ENCODE results near the gene TWF2. TPM values are rescaled to one million over a fixed set of nuclear protein-coding genes. Genes with fewer than 3 reads are reported as not detected.

The TWF2 gene
- total RNA-seq, 1 experiment from 2014 or later: 103 TPM

DNA sequence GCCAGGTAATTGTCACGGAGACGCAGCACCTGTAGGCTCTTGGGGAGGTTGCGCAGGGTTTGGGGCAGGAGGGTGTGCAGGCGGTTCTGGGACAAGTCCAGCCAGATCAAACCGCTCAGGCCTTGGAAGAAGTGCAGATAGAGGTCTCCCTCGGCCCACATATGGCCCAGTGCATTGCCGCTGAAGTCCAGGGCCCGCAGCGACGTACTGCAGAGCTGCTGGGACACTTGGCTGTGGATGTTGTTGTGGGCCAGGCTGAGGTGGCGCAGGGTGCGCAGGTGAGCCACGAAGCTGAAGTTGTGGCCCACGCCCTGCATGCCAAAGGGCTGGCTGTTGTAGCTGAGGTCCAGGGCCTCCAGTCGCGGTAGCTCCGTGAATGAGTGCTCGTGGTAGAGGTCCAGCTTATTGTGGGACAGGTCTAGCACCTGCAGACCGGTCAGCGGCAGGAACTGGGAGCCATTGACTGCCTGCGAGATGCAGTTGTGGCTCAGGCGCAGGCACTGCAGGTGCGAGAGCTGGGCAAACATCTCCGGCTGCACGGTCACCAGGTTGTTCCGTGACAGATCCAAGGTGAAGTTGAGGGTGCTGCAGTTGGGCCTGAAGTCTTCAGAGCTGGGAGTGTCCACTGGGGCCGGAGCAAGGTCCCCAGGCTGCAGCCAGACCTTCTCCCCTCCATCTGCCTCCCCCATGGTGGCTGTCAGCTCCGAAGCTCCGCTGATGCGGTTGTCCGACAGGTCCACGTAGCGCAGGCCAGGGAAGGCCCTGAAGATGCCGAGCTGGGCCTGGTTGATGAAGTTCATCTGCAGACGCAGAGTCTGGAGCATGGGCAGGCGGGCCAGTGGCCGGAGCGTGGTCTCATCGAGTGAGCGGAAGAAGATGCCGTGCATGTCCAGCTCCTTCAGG is 16.4 kb downstream of the TWF2 start:
- no peak for DNase-seq (ENCODE audit: low read depth)

- DNase-seq (ENCODE audit: low read depth): no peak
Measured at GRCh38 chr3:52221563-52222318, 17.2 kb downstream of the TWF2 start.

DNA sequence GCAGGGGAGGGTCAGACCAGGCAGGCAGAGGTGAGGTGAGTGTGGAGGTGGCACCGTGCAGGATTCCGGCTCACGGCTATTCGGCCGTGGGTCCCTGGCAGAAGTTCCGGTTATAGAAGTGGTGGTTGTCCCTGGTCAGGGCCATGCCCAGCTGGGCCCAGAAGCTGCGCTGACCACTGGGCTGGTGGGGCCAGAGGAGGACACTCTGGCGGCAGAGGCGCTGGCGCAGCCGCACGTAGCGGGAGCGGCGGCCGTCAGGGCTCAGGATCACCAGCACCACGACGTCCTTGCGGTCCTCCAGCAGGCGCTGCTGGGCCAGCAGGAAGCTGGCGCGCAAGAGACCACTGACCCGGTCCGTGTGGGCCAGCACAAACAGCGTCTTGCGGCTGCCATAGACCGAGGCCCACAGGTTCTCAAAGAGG is 17.8 kb downstream of the TWF2 start:
- no peak for DNase-seq (ENCODE audit: low read depth)

DNA sequence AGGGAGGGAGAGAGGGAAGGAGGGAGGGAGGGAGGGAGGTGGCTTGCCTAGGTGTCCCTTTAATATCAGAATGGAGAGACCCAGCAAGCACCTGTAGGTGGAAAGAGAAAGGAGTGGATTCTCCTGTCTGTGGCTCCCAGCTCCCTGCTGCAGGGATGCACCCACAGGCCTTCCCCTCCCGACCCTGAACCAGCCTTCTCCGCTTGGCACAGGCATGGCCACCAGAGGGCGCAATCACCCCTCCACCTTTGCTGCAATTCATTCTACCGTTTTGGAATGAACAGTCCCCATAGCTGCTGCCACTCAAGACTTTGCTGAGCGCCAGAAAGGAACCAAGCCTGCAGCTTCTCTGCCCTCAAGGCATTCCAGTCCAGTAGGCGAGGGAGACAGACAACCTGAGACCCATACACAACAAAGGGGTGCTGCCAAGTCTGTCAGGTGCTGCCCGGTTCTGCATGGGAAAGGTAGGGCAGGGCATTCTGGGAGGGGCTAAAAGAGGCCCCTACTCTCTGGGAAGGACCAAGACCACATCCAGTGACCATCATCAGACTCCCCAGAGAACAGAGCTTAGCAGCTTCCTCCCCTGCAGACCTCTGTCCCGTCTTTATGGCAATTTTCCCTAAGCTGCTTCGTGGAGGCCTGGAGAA is 18.5 kb downstream of the TWF2 start:
- DNase-seq (ENCODE audit: low read depth): peak; percentile 75

- no peak for DNase-seq (ENCODE audit: low read depth)
Measured at GRCh38 chr3:52218937-52219650, 19.9 kb downstream of the TWF2 start.

DNA sequence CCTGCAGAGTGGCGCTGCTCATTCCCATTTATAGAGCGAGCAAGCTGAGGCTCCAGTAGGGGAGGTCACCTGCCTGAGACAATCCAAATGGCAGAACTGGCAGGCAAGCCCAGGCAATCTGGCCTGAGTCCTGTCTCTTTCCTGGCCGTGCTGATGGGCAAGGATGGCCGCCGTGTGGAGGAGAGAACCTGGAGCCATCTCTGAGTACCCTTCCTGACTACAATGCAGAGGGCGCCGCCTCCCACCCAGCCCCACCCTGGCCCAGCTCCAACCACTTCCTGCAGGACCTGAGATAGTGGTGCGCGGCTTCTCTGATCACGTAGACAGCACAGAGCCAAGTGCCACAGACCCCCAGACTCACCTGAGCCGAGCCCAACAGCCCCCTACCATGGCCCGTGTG is 20.5 kb downstream of the TWF2 start:
- DNase-seq (ENCODE audit: low read depth): no peak

- no peak for DNase-seq (ENCODE audit: low read depth)
Measured at GRCh38 chr3:52218026-52218425, 20.9 kb downstream of the TWF2 start.

GRCh38 chr3:52217409-52217805 is 21.6 kb downstream of the TWF2 start:
- DNase-seq (ENCODE audit: low read depth): peak; percentile 28

GRCh38 chr3:52216585-52217408 is 22.2 kb downstream of the TWF2 start:
- DNase-seq (ENCODE audit: low read depth): peak; percentile 94

- DNase-seq (ENCODE audit: low read depth): no peak
Measured at GRCh38 chr3:52215351-52215750, 23.6 kb downstream of the TWF2 start.

GRCh38 chr3:52213901-52214300 is 25.1 kb downstream of the TWF2 start:
- DNase-seq (ENCODE audit: low read depth): no peak

DNA sequence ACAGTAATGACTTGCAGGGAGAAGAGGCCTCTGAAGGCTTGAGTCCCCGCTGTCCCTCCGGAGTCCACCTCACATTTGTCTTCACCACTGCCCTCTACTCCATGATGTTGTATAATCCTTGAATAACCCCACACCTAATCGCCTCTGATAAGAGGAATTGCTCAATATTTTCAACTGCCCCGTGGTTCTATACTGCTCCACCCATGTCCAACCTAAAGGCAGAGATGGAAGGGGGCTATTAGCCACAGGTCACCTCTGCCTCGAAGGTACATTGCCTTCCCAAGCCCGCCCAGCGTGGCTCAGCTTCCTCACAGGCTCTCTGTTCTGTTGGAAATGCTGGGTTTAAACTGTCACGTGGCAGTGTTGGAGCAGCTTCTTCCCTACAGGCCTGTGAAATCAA is 26.0 kb downstream of the TWF2 start:
- no peak for DNase-seq (ENCODE audit: low read depth)

DNA sequence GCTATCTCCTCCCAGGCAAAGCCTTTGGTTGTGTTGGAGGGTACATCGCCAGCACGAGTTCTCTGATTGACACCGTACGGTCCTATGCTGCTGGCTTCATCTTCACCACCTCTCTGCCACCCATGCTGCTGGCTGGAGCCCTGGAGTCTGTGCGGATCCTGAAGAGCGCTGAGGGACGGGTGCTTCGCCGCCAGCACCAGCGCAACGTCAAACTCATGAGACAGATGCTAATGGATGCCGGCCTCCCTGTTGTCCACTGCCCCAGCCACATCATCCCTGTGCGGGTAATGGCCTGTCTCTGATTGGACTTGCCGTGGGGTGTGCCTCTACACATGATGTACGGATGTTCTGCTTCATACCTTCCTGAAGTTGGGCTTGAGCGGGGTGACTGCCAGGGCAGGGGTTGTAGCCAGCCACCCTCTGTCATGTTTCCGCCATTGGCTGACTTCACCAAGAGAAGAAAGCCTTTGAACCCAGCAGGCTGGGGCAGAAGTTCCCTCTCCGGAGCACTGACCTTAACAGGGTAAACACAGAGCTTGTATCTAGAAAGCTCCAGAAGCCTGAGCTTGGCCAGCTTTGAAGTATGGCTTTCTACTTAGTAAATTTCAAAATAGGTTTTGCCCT is 27.6 kb downstream of the TWF2 start:
- DNase-seq (ENCODE audit: low read depth): no peak

DNA sequence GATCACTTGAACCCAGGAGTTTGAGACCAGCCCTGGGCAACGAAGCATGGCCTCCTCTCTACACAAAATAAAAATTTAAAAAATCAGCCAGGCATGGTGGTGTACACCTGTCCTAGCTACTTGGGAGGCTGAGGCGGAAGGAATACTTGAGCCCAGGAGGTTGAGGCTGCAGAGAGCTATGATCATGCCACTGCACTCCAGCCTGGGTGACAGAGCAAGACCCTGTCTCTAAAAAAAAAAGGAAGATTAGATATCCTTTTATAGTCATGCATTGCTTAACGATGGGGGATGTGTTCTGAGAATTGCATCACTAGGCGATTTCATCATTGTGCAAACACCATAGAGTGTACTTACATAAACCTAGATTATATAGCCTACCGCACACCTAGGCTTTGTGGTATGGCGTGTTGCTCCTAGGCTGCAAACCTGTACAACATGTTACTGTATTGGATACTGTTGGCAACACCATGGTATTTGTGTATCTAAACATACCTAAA is 28.4 kb downstream of the TWF2 start:
- DNase-seq (ENCODE audit: low read depth): no peak

DNA sequence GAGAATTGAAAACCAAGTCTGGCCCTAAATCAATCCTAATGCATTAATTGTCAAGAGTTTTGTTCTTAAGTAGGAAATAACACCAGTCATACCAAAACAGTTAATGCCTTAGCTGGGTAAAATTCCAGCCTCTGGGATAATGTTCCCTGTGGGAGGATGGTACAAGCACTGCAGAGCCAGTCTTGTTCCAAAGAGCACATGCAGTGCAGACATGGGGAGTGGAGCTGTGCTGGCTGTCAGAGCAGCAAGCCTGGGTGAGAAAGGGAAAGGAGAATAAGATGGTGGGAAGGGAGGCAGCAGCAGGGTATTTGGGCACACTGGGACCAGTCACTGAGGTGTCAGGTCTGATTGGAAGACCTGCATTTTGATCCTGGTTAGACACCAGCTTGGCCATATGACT is 28.9 kb downstream of the TWF2 start:
- DNase-seq (ENCODE audit: low read depth): no peak

- DNase-seq (ENCODE audit: low read depth): no peak
Measured at GRCh38 chr3:52208556-52208955, 30.4 kb downstream of the TWF2 start.

DNA sequence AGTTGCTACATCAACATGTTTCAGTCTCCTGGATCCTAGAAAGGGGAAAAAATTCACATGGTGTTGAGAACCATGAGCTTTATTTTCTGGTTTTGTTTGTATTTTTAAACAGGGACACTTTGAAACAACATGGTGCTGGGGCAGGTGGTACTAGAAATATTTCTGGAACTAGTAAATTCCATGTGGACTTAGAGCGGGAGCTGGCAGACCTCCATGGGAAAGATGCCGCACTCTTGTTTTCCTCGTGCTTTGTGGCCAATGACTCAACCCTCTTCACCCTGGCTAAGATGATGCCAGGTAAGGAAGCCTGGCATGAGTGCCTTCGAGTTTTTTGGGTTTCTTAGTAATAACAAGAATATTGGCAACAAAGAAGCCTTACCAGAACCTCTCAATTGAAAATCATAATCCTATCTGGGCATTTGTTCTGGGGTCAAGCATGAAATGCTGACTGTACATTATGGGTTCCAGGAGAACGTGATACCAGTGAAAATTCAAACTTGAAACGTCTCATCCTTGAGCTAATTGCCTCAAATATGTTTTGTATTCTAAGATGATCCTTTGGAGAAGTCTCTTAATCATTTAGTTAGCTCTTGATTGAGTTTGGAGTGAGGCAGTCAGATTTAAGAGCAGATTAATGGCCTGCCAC is 33.1 kb downstream of the TWF2 start:
- peak; percentile 43 for DNase-seq (ENCODE audit: low read depth)

- no peak for DNase-seq (ENCODE audit: low read depth)
Measured at GRCh38 chr3:52204337-52205073, 34.5 kb downstream of the TWF2 start.

DNA sequence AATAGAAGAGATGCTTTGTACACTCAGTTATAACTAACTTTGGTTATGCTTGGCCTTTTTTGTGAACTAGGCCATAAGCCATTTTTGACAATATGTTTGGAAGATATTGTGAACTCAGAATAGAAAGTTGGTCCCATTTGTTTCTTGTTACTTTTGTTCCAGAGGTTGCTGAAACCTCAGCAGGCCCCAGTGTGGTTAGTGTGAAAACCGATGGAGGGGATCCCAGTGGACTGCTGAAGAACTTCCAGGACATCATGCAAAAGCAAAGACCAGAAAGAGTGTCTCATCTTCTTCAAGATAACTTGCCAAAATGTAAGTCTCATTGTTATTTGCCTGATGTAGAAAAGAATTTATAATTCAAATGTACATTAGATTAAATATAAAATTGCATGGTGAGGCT is 35.3 kb downstream of the TWF2 start:
- no peak for DNase-seq (ENCODE audit: low read depth)
